Measurements from ENCODE around the gene KRTAP5-7. TPM values are rescaled to one million over a fixed set of nuclear protein-coding genes. Genes with fewer than 3 reads are reported as not detected.
A peak's percentile ranks its signal among the peaks of the same experiment; 100 is the strongest.
"Not testable (repeated sequence)": the region's sequence is repeated elsewhere in the genome, so short reads cannot be mapped to it uniquely, and the experiment has no call there.

The KRTAP5-7 gene
- total RNA-seq, 1 experiment from 2014 or later, result not detected

DNA sequence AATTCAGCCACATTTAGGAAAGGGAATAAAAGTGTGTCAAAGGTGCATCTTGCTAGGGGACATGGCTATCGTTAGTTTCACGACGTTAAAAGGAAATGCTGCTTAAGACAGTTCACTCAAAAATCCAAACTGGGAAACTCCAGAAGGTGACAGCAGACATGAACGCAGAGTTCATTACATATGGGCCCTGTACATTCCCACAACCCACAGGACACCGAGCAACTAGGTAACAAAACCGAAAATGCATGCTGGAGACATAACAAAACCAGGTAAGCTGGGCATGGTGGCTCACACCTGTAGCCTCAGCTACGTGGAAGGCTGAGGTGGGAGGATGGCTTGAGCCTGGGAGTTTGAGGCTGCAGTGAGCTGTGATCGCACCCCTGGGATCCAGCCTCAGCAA is 40.6 kb downstream of the KRTAP5-7 start:
- not testable (repeated sequence) for H3K36me3 ChIP-seq (ENCODE audit: low read depth, low read length); BruUV-seq (replicated peaks)

DNA sequence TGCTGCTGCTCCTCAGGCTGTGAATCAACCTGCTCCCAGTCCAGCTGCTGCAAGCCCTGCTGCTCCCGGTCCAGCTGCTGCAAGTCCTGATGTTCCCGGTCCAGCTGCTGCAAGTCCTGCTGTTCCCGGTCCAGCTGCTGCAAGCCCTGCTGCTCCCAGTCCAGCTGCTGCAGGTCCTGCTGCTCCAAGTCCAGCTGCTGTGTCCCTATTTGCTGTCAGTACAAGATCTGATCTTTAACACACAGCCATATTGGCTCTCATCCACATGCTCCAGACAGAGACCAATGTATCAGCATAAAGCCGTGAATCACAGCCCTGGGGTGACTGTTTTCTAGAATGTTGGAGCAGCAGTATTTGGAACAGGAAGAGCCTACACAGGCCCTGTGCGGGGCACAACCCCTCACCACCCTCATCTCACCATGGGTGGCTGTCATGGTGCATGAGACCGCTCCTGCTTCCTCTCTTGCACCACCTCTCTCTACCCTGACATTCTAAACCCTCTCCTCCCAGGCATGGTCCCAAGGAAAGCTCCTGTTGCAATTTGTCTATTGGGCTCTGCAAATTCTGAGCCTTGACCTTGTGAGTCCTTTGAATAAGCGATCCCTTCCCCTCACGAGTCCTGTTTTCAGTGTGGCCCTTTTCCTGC is 41.8 kb downstream of the KRTAP5-7 start:
- peak overlapping the region; percentile 14; the same call in 1 of the 2 replicates for H3K4me2 ChIP-seq (ENCODE audit: low read length)
- no peaks in the 10 kb centered on the region for H3K79me2 ChIP-seq (ENCODE audit: low read length)
- H3K9ac ChIP-seq (ENCODE audit: low read length), result no peak overlapping the region
- H3K4me3 ChIP-seq (ENCODE audit: low read length), result no peak overlapping the region
- H3K9me2 ChIP-seq (replicated peaks; ENCODE audit: low read length), result no peaks in the 10 kb centered on the region
- H3F3A ChIP-seq (ENCODE audit: low read length, unreplicated experiment), result no peaks in the 10 kb centered on the region
- ATAC-seq (peak; percentile 90), DNase-seq (peak; percentile 70)
- H4K20me1 ChIP-seq (ENCODE audit: low read length), result no peaks in the 10 kb centered on the region
- TF ChIP-seq, protein P1, sequence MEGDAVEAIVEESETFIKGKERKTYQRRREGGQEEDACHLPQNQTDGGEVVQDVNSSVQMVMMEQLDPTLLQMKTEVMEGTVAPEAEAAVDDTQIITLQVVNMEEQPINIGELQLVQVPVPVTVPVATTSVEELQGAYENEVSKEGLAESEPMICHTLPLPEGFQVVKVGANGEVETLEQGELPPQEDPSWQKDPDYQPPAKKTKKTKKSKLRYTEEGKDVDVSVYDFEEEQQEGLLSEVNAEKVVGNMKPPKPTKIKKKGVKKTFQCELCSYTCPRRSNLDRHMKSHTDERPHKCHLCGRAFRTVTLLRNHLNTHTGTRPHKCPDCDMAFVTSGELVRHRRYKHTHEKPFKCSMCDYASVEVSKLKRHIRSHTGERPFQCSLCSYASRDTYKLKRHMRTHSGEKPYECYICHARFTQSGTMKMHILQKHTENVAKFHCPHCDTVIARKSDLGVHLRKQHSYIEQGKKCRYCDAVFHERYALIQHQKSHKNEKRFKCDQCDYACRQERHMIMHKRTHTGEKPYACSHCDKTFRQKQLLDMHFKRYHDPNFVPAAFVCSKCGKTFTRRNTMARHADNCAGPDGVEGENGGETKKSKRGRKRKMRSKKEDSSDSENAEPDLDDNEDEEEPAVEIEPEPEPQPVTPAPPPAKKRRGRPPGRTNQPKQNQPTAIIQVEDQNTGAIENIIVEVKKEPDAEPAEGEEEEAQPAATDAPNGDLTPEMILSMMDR (conservative IDR thresholded peaks at IDR 0.05; ENCODE audit: low read depth, low read length), result no peak
- no peak for TF ChIP-seq EZH2phosphoT487 (IDR thresholded peaks at IDR 0.05; ENCODE audit: borderline replicate concordance, low read length)
- TF ChIP-seq EZH2 (IDR thresholded peaks at IDR 0.05; ENCODE audit: low read length, unreplicated experiment), result no peak
- H3K9me3 ChIP-seq (ENCODE audit: low read length), result no peaks in the 10 kb centered on the region
- POLR2A ChIA-PET (ENCODE audit: unreplicated experiment), result no interaction called here
- H3K36me3 ChIP-seq (ENCODE audit: low read depth, low read length), result no peaks in the 10 kb centered on the region
- BruUV-seq (replicated peaks), result no TSS peak
- H3K27me3 ChIP-seq (ENCODE audit: low read length), result no peaks in the 10 kb centered on the region
- intact Hi-C loops (cut with micrococcal nuclease), result no loop called here
- H3K4me1 ChIP-seq (ENCODE audit: insufficient read depth, low read length), result peaks cover 10% of the 10 kb centered on the region; the same call in 1 of the 2 replicates
- no peak overlapping the region for H3K27ac ChIP-seq (ENCODE audit: low read length)
- CTCF ChIA-PET, result interaction anchor here (0.6 kb wide), 1 partner anchor 11 kb away, joined by 3 read pairs; no protein-coding TSS in a partner anchor
- H2AFZ ChIP-seq (ENCODE audit: low read length), result no peak overlapping the region

More for the DNA sequence above, 40.6 kb downstream of the KRTAP5-7 start:
- H3K4me2 ChIP-seq (ENCODE audit: low read length); H3K9me3 ChIP-seq (ENCODE audit: low read length); H3K9me2 ChIP-seq (replicated peaks; ENCODE audit: low read length); H4K20me1 ChIP-seq (ENCODE audit: low read length); H3F3A ChIP-seq (ENCODE audit: low read length, unreplicated experiment); H3K27me3 ChIP-seq (ENCODE audit: low read length); intact Hi-C loops (cut with micrococcal nuclease); H3K9ac ChIP-seq (ENCODE audit: low read length); H2AFZ ChIP-seq (ENCODE audit: low read length); CTCF ChIA-PET; H3K4me3 ChIP-seq (ENCODE audit: low read length); H3K79me2 ChIP-seq (ENCODE audit: low read length); DNase-seq; H3K27ac ChIP-seq (ENCODE audit: low read length); ATAC-seq: not testable (repeated sequence)
- POLR2A ChIA-PET (ENCODE audit: unreplicated experiment), result interaction anchor here (0.6 kb wide), 1 partner anchor 15 kb away, joined by 6 read pairs; no protein-coding TSS in a partner anchor
- TF ChIP-seq, protein P1 (conservative IDR thresholded peaks at IDR 0.05; ENCODE audit: low read depth, low read length), result 0 out of 2 replicates have a peak, but pooled peaks have one; percentile 21
- peaks cover 17% of the 10 kb centered on the region for H3K4me1 ChIP-seq (ENCODE audit: insufficient read depth, low read length)

DNA sequence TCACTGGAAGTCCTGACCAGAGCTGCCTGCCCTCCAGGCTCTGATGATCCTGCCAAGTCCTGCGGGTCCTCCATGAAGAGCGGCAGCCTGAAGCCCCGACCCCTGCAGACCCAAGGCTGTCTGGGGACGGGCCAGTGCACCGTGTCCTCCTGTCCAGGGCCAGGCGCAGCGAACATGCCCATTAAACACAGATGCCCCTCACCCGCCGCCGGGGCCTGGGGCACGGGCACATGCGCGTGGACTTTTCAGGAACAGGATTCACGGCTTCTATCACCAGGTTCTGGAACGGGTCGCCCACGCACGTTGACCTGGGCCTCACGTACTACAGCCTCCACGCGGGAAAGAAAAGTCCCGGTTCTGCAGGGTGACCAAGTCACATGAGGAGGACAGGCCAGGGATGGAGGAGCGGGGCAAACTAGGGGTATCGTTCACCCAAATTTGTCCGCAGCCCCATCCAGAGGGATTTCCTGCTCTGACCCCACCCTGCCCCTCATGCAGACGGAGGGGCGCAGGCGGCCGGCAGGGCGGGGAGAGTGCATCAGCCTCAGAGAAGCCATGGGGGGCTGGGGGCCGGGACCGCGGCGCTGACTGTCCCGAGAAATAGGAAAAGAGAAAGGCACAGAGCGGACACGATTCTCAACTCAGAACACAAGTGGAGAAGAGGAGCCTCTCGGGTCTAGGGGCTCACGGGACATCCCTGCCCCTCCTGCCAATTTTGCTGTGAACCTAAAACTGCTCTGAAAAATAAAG is 44.2 kb downstream of the KRTAP5-7 start:
- intact Hi-C loops (cut with micrococcal nuclease); POLR2A ChIA-PET (ENCODE audit: unreplicated experiment); H2AFZ ChIP-seq (ENCODE audit: low read length); H3K4me2 ChIP-seq (ENCODE audit: low read length); BruUV-seq (replicated peaks); ATAC-seq; H3K9me3 ChIP-seq (ENCODE audit: low read length); H3F3A ChIP-seq (ENCODE audit: low read length, unreplicated experiment); H3K4me3 ChIP-seq (ENCODE audit: low read length); H3K9me2 ChIP-seq (replicated peaks; ENCODE audit: low read length); DNase-seq; H3K4me1 ChIP-seq (ENCODE audit: insufficient read depth, low read length); H3K79me2 ChIP-seq (ENCODE audit: low read length); H3K36me3 ChIP-seq (ENCODE audit: low read depth, low read length); H3K27ac ChIP-seq (ENCODE audit: low read length); H4K20me1 ChIP-seq (ENCODE audit: low read length); H3K9ac ChIP-seq (ENCODE audit: low read length); CTCF ChIA-PET: not testable (repeated sequence)
- peaks cover 16% of the 10 kb centered on the region for H3K27me3 ChIP-seq (ENCODE audit: low read length)
